HEK293T (cell line): ENCODE measurements around the gene RABL6.
"Not testable (repeated sequence)": the region's sequence is repeated elsewhere in the genome, so short reads cannot be mapped to it uniquely, and the experiment has no call there.

Experiments
- ARNT ChIP-seq: fragments of 450-650 bp; IDR thresholded peaks from 2 replicates; pipeline ENCODE4 v1.6.1; 2017; ENCODE audit warnings: mild to moderate bottlenecking
- CTBP1 ChIP-seq: fragments of 450-650 bp; IDR thresholded peaks from 2 replicates; pipeline ENCODE4 v1.6.1; 2016; ENCODE audit warnings: borderline replicate concordance
- ELF4 ChIP-seq: fragments of 450-650 bp; IDR thresholded peaks from 2 replicates; pipeline ENCODE4 v1.6.1; 2017; ENCODE audit warnings: antibody characterized with exemption
- FOXA1 ChIP-seq: fragments of 450-650 bp; IDR thresholded peaks from 2 replicates; pipeline ENCODE4 v1.6.1; 2016; ENCODE audit warnings: mild to moderate bottlenecking
- FOXK2 ChIP-seq: fragments of 450-650 bp; IDR thresholded peaks from 2 replicates; pipeline ENCODE4 v1.6.1; 2016; ENCODE audit warnings: mild to moderate bottlenecking
- FOXM1 ChIP-seq: fragments of 450-650 bp; IDR thresholded peaks from 2 replicates; pipeline ENCODE4 v1.6.1; 2017; ENCODE audit warnings: mild to moderate bottlenecking, borderline replicate concordance
- HDGF ChIP-seq: fragments of 450-650 bp; IDR thresholded peaks from 2 replicates; pipeline ENCODE4 v1.6.1; 2017; ENCODE audit warnings: antibody characterized with exemption, borderline replicate concordance
- NFRKB ChIP-seq: fragments of 450-650 bp; IDR thresholded peaks from 2 replicates; pipeline ENCODE4 v1.6.1; 2016; ENCODE audit warnings: mild to moderate bottlenecking, moderate library complexity
- PKNOX1 ChIP-seq: fragments of 450-650 bp; IDR thresholded peaks from 2 replicates; pipeline ENCODE4 v1.6.1; 2016
- SP1 ChIP-seq: fragments of 450-650 bp; IDR thresholded peaks from 2 replicates; pipeline ENCODE4 v1.6.1; 2017
- SUZ12 ChIP-seq: fragments of 450-650 bp; IDR thresholded peaks from 2 replicates; pipeline ENCODE4 v1.6.1; 2016; ENCODE audit warnings: mild to moderate bottlenecking
- ZNF384 ChIP-seq: fragments of 450-650 bp; IDR thresholded peaks from 2 replicates; pipeline ENCODE4 v1.6.1; 2016

- TF ChIP-seq HDGF, ELF4, FOXM1, SUZ12, NFRKB, FOXA1, FOXK2, SP1, ZNF384, PKNOX1, ARNT, CTBP1: not testable (repeated sequence)
Observed at GRCh38 chr9:136842380-136842948, 34.7 kb downstream of the RABL6 start, which contains the start of gene AJM1.
